ENCODE measurements around the gene CAMTA1. TPM values are rescaled to one million over a fixed set of nuclear protein-coding genes. Genes with fewer than 3 reads are reported as not detected.

CAMTA1 gene
- total RNA-seq, 1 donor from 2014 or later: 81.6 TPM

- no peak overlapping the region for H3K27ac Mint-ChIP-seq (ENCODE audit: unreplicated experiment)
Observed at GRCh38 chr1:7693662-7694061, 908.4 kb downstream of the CAMTA1 start.

DNA sequence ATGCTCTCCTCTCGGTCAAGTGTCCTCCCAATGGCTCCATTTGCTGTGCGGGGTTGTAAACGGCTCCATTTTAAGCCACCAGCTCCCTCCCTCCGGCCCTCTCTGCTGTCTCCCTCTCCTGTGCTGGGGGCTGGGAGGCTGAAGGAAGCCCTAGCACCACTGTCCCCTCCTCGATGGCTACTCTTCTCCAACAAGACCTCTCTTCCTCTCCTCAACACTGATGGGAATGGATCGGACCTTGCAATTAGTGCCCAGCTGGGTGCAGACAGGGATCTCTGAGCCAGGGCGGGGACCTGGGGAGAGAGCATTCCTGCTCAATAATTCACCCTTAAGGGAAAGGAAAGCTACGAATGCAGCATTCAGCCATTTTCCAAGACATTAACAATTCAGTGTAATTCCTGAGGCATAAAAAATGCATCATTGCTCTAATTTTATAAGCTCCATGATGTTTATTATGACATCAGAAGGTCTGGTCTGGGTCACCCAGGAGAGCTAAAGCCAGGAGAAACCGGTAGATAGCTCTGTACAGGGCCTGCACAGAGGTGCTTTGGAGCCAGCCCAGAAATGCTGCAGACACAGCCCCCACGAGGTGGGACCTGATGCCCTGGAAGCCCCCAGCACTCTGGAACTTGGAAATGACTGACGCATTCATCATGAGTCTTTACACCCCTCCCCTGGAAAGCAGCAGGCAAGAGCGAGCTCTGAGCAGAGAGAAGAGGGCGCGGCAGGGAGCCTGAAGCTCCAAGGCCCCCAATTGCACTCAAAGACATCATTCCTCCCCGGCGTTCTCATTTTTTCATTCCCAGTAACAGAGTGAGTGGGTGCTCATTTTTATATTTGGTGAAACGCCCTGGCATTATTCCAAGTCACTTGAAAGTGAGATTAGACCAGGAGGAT lies 909.6 kb downstream of the CAMTA1 start:
- Mint-ChIP-seq H3K36me3 (ENCODE audit: unreplicated experiment) (no peaks in the 10 kb centered on the region), H3K4me3 (ENCODE audit: unreplicated experiment) (no peak overlapping the region), H3K4me1 (ENCODE audit: unreplicated experiment) (no peaks in the 10 kb centered on the region), H3K9me3 (ENCODE audit: unreplicated experiment) (peaks cover 6% of the 10 kb centered on the region), H3K27me3 (ENCODE audit: unreplicated experiment) (peaks cover 31% of the 10 kb centered on the region), H3K27ac (ENCODE audit: unreplicated experiment) (no peak overlapping the region)
- TF ChIP-seq, protein P1, sequence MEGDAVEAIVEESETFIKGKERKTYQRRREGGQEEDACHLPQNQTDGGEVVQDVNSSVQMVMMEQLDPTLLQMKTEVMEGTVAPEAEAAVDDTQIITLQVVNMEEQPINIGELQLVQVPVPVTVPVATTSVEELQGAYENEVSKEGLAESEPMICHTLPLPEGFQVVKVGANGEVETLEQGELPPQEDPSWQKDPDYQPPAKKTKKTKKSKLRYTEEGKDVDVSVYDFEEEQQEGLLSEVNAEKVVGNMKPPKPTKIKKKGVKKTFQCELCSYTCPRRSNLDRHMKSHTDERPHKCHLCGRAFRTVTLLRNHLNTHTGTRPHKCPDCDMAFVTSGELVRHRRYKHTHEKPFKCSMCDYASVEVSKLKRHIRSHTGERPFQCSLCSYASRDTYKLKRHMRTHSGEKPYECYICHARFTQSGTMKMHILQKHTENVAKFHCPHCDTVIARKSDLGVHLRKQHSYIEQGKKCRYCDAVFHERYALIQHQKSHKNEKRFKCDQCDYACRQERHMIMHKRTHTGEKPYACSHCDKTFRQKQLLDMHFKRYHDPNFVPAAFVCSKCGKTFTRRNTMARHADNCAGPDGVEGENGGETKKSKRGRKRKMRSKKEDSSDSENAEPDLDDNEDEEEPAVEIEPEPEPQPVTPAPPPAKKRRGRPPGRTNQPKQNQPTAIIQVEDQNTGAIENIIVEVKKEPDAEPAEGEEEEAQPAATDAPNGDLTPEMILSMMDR (IDR thresholded peaks at IDR 0.05): no peak
- no peak for DNase-seq (ENCODE audit: extremely low spot score, unreplicated experiment)

More at GRCh38 chr1:7693662-7694061, 908.4 kb downstream of the CAMTA1 start:
- H3K4me3 Mint-ChIP-seq (ENCODE audit: unreplicated experiment): no peak overlapping the region
- no peaks in the 10 kb centered on the region for H3K4me1 Mint-ChIP-seq (ENCODE audit: unreplicated experiment)
- TF ChIP-seq, protein P1 (IDR thresholded peaks at IDR 0.05): no peak
- H3K27me3 Mint-ChIP-seq (ENCODE audit: unreplicated experiment): peaks cover 28% of the 10 kb centered on the region
- no peak for DNase-seq (ENCODE audit: extremely low spot score, unreplicated experiment)
- peaks cover 4% of the 10 kb centered on the region for H3K9me3 Mint-ChIP-seq (ENCODE audit: unreplicated experiment)
- H3K36me3 Mint-ChIP-seq (ENCODE audit: unreplicated experiment): no peaks in the 10 kb centered on the region

- Mint-ChIP-seq H3K4me1 (ENCODE audit: unreplicated experiment) (no peaks in the 10 kb centered on the region), H3K36me3 (ENCODE audit: unreplicated experiment) (no peaks in the 10 kb centered on the region), H3K27me3 (ENCODE audit: unreplicated experiment) (peaks cover 37% of the 10 kb centered on the region), H3K4me3 (ENCODE audit: unreplicated experiment) (no peak overlapping the region), H3K27ac (ENCODE audit: unreplicated experiment) (no peak overlapping the region), H3K9me3 (ENCODE audit: unreplicated experiment) (peaks cover 10% of the 10 kb centered on the region)
- TF ChIP-seq, protein P1 (IDR thresholded peaks at IDR 0.05): no peak
- DNase-seq (ENCODE audit: extremely low spot score, unreplicated experiment): no peak
Observed at GRCh38 chr1:7695497-7696117, 910.4 kb downstream of the CAMTA1 start.

DNA sequence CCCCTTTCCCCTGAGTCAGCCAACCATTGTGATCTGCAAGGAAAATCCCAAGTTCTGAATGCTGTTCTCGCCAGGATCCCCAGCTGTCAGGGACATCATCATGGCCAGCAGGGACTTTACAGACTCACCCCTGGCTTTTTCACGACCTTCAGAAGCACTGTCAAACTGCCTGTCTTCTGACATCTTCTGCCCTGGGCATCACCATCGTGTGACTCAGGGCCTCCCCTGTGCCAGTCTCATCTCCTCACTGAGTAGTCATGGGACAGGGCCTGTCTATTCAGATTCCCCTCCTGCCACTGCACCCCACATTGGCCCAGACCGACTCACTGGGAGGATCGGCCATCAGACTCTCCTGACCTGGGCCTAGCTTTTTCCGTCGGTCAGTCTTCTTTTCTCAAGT lies 913.4 kb downstream of the CAMTA1 start:
- Mint-ChIP-seq H3K27ac (ENCODE audit: unreplicated experiment) (no peak overlapping the region), H3K4me1 (ENCODE audit: unreplicated experiment) (peaks cover under 1% of the 10 kb centered on the region), H3K36me3 (ENCODE audit: unreplicated experiment) (no peaks in the 10 kb centered on the region), H3K9me3 (ENCODE audit: unreplicated experiment) (peaks cover 6% of the 10 kb centered on the region), H3K27me3 (ENCODE audit: unreplicated experiment) (peaks cover 44% of the 10 kb centered on the region), H3K4me3 (ENCODE audit: unreplicated experiment) (no peak overlapping the region)
- no peak for DNase-seq (ENCODE audit: extremely low spot score, unreplicated experiment)
- TF ChIP-seq, protein P1 (IDR thresholded peaks at IDR 0.05): no peak

GRCh38 chr1:7702365-7702764 lies 917.1 kb downstream of the CAMTA1 start:
- no peak overlapping the region for H3K27ac Mint-ChIP-seq (ENCODE audit: unreplicated experiment)
- TF ChIP-seq, protein P1 (IDR thresholded peaks at IDR 0.05): no peak
- H3K36me3 Mint-ChIP-seq (ENCODE audit: unreplicated experiment): no peaks in the 10 kb centered on the region
- H3K4me1 Mint-ChIP-seq (ENCODE audit: unreplicated experiment): peaks cover 10% of the 10 kb centered on the region
- DNase-seq (ENCODE audit: extremely low spot score, unreplicated experiment): no peak
- peaks cover 42% of the 10 kb centered on the region for H3K27me3 Mint-ChIP-seq (ENCODE audit: unreplicated experiment)
- peaks cover 6% of the 10 kb centered on the region for H3K9me3 Mint-ChIP-seq (ENCODE audit: unreplicated experiment)
- no peak overlapping the region for H3K4me3 Mint-ChIP-seq (ENCODE audit: unreplicated experiment)
